Memory B cell (primary cell): Measurements from ENCODE around the gene YBX2.
"Not testable (repeated sequence)": the region's sequence is repeated elsewhere in the genome, so short reads cannot be mapped to it uniquely, and the experiment has no call there.

Experiments
- ATAC-seq: fragments of 150-1000 bp; cut with Tn5 transposase; 2 replicates; pipeline ENCODE4 v1.10.0; 2021; ENCODE audit warnings: low read depth, mild to moderate bottlenecking, moderate library complexity
- DNase-seq, 2 donors: peaks; one replicate each; pipeline ENCODE4 v3.0.0; 2022; ENCODE audit warnings: low spot score in 2 of 2
- H3K27ac Mint-ChIP-seq: one replicate; pipeline ENCODE4 v1.8.0; 2022; ENCODE audit warnings: mild to moderate bottlenecking, moderate library complexity, mixed read lengths
- H3K27me3 Mint-ChIP-seq: one replicate; pipeline ENCODE4 v1.8.0; 2022; ENCODE audit warnings: mixed read lengths
- H3K36me3 Mint-ChIP-seq: one replicate; pipeline ENCODE4 v1.8.0; 2022; ENCODE audit warnings: mild to moderate bottlenecking, mixed read lengths
- H3K4me1 Mint-ChIP-seq: one replicate; pipeline ENCODE4 v1.8.0; 2022; ENCODE audit warnings: mixed read lengths
- H3K4me3 Mint-ChIP-seq: one replicate; pipeline ENCODE4 v1.8.0; 2022; ENCODE audit warnings: mild to moderate bottlenecking, moderate library complexity, mixed read lengths
- H3K9me3 Mint-ChIP-seq: one replicate; pipeline ENCODE4 v1.8.0; 2022; ENCODE audit warnings: mixed read lengths

Gene YBX2

GRCh38 chr17:7243838-7244237 lies 50.6 kb downstream of the YBX2 start:
- not testable (repeated sequence) for H3K4me3 Mint-ChIP-seq, H3K9me3 Mint-ChIP-seq, ATAC-seq, DNase-seq, H3K27me3 Mint-ChIP-seq
- H3K27ac Mint-ChIP-seq: peak overlapping the region; percentile 100
- H3K36me3 Mint-ChIP-seq: peaks cover 23% of the 10 kb centered on the region
- H3K4me1 Mint-ChIP-seq: peaks cover 33% of the 10 kb centered on the region

GRCh38 chr17:7243453-7243729 lies 51.0 kb downstream of the YBX2 start:
- Mint-ChIP-seq H3K27me3 (no peaks in the 10 kb centered on the region), H3K4me1 (peaks cover 29% of the 10 kb centered on the region), H3K36me3 (peaks cover 23% of the 10 kb centered on the region), H3K9me3 (no peaks in the 10 kb centered on the region), H3K4me3 (peak overlapping the region; percentile 100), H3K27ac (peak overlapping the region; percentile 100)
- ATAC-seq (no peak), DNase-seq (no peak)

DNA sequence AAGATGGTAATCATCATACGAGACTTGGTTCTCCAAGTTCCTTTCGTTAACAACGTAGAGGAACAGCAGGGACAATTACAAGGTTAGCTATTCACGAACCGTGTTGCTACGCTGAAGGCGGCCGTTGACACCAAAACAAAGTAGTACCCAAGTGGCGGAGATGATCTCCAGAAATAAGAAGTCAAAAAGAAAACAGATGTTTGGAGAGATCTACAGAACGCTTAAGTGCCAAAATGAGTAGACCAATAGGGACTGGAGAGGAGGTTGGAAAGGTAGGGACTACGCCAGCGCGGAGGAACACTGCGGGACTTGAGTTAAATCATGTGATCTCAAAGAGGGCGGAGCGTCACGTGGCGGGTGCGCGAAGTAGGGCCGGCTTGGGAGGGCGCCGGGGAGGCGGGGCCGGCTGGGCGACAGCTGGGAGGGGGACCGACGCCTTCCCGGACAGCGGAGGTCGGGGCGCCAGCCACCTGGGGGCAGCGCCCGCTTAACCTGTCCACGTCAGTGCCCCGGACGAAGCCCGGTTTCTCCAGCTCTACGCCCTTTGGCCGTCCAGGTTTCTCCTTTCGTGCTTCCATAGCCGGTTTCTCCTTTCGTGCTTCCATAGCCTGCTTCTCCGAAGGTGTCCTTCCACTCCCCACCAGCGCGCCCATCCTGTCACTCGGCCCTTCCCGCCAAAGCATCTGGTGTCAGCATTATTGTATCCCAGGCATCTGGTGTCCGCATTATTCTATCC lies 51.6 kb downstream of the YBX2 start:
- Mint-ChIP-seq H3K4me3 (peak overlapping the region; percentile 100), H3K36me3 (peaks cover 24% of the 10 kb centered on the region)
- peak; percentile 47 for ATAC-seq

GRCh38 chr17:7241783-7242716 lies 52.4 kb downstream of the YBX2 start, which contains the start of gene GABARAP:
TSS of gene GABARAP (minus strand) at chr17:7242449. CDS start at chr17:7242330, 119 bp downstream.
- Mint-ChIP-seq H3K4me3 (peak within 1 kb of the TSS; percentile 100), H3K9me3 (no peaks in the 10 kb centered on the region), H3K36me3 (peaks cover 25% of the 10 kb centered on the region), H3K27me3 (no peaks in the 10 kb centered on the region), H3K27ac (peak within 1 kb of the TSS; percentile 100), H3K4me1 (peaks cover 31% of the 10 kb centered on the region)
- ATAC-seq (peak; percentile 25), DNase-seq (peak; percentile 96 to 97)

More for the DNA sequence above, 51.6 kb downstream of the YBX2 start:
- Mint-ChIP-seq H3K27ac (peak overlapping the region; percentile 100), H3K27me3 (no peaks in the 10 kb centered on the region), H3K4me1 (peaks cover 29% of the 10 kb centered on the region), H3K9me3 (no peaks in the 10 kb centered on the region)
- DNase-seq: peak; percentile 92 to 94

DNA sequence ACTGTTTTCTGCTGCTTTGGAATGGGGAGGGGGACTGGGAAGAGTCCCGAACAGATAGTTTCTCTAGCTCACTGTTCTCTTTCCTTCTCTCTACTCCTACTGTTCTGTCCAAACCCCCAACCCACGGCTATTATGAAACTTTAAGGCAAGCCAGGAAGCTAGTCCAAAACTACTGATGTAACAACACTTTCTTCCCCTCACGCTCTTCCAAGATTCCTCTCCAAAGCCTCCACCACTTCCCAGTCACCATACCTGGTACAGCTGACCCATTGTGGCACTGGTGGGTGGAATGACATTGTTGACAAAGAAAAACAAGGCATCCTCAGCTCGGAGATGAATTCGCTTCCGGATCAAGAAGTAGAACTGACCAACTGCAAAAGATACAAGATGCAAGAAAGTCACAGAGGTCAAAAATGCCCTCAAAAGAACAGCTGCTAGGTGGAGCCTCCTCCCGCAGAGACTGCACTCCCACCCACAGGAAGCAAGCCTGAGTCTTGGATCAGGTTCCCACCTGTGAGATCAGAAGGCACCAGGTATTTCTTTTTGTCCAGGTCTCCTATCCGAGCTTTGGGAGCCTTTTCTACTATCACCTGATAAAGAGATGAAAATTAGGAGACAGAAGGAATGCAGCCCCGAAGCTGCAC lies 53.2 kb downstream of the YBX2 start:
- ATAC-seq (no peak), DNase-seq (no peak)
- H3K9me3 Mint-ChIP-seq: no peaks in the 10 kb centered on the region
- peaks cover 22% of the 10 kb centered on the region for H3K36me3 Mint-ChIP-seq
- peak overlapping the region; percentile 100 for H3K27ac Mint-ChIP-seq
- H3K4me1 Mint-ChIP-seq: peaks cover 35% of the 10 kb centered on the region
- H3K27me3 Mint-ChIP-seq: no peaks in the 10 kb centered on the region
- H3K4me3 Mint-ChIP-seq: peak overlapping the region; percentile 100

- Mint-ChIP-seq H3K4me3 (peak overlapping the region; percentile 100), H3K36me3 (peaks cover 22% of the 10 kb centered on the region), H3K9me3 (no peaks in the 10 kb centered on the region), H3K4me1 (peaks cover 42% of the 10 kb centered on the region), H3K27me3 (no peaks in the 10 kb centered on the region), H3K27ac (peak overlapping the region; percentile 100)
- no peak for ATAC-seq
- no peak for DNase-seq
These were observed 54.1 kb downstream of the YBX2 start for GRCh38 chr17:7240375-7240774.

- Mint-ChIP-seq H3K4me1 (peaks cover 49% of the 10 kb centered on the region), H3K27me3 (no peaks in the 10 kb centered on the region), H3K9me3 (no peaks in the 10 kb centered on the region), H3K4me3 (peak within 1 kb of the TSS; percentile 100), H3K36me3 (peaks cover 23% of the 10 kb centered on the region), H3K27ac (peak within 1 kb of the TSS; percentile 100)
- ATAC-seq: peak; percentile 60
- peak; percentile 80 to 87 for DNase-seq
These were observed 55.1 kb downstream of the YBX2 start, which contains the start of gene PHF23 for GRCh38 chr17:7239091-7240027. TSS of gene PHF23 (minus strand) at chr17:7239457. CDS start at chr17:7239279, 178 bp downstream.

DNA sequence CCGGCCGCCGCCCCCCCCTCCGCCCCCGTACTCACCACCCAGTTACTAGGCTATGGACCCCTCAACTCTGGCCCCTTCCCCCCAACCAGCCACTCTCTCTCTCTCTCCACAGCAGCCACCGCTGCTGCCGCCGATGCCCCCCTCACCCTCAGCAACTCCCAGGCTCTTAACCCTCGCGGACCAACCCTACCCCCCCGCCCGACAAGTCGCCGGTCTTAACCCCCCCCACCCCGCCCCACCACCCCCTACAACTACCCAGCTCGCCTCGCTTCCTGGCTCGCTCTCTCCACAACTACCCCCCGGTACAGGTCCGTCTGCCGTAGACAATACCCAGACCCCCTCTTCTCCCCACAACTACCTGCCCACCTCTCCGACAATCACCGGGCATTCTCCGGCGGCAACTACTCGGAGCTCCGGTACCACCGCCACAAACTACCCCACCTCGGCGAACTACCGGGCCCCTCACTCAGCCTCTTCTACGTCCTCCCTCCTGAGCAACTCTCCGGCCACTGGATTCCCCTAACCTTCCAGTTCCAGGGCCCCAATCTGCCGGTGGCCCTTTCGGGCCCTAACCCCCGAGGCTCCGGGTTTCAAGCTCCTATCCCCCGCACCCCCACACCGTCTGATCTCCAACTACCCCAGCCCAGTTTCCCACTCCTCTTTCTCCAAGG lies 55.9 kb downstream of the YBX2 start:
- Mint-ChIP-seq H3K4me3 (peak overlapping the region; percentile 100), H3K27me3 (no peaks in the 10 kb centered on the region), H3K27ac (peak overlapping the region; percentile 100), H3K9me3 (no peaks in the 10 kb centered on the region), H3K4me1 (peaks cover 53% of the 10 kb centered on the region), H3K36me3 (peaks cover 23% of the 10 kb centered on the region)
- DNase-seq (no peak), ATAC-seq (no peak)
